Astrocyte (in vitro differentiated cells and primary cell): ENCODE measurements around the gene RALGPS1. TPM values are rescaled to one million over a fixed set of nuclear protein-coding genes. Genes with fewer than 3 reads are reported as not detected.

ENCODE experiments used
- DNase-seq: peaks from one replicate; pipeline ENCODE4 v3.0.0-alpha.2; 2010; ENCODE audit warnings: low read depth
- FAIRE-seq: peaks from 2 replicates; lab custom pipeline; 2011; peaks lifted over from hg19 to GRCh38; lab: Jason Lieb, UNC
- H2AFZ ChIP-seq: 2 replicates; pipeline ENCODE4 v1.6.0; 2012; ENCODE audit warnings: low read depth, low read length, inconsistent platforms
- H3K27ac ChIP-seq: 2 replicates; pipeline ENCODE4 v1.5.1; 2011; ENCODE audit warnings: low read depth, low read length, inconsistent platforms
- H3K27me3 ChIP-seq: 2 replicates; pipeline ENCODE4 v1.6.0; 2011; ENCODE audit warnings: low read length, inconsistent platforms; ENCODE audit not compliant: insufficient read depth
- H3K36me3 ChIP-seq: 2 replicates; pipeline ENCODE4 v1.5.1; 2011; ENCODE audit warnings: low read length, inconsistent platforms; ENCODE audit not compliant: insufficient read depth
- H3K4me1 ChIP-seq: 2 replicates; pipeline ENCODE4 v1.5.1; 2011; ENCODE audit warnings: low read length, inconsistent platforms; ENCODE audit not compliant: insufficient read depth
- H3K4me2 ChIP-seq: 2 replicates; pipeline ENCODE4 v1.6.0; 2012; ENCODE audit warnings: low read length, inconsistent platforms
- H3K4me3 ChIP-seq: 2 replicates; pipeline ENCODE4 v1.5.1; 2011; ENCODE audit warnings: low read depth, mild to moderate bottlenecking, low read length, inconsistent platforms; ENCODE audit not compliant: insufficient read depth
- H3K79me2 ChIP-seq: 2 replicates; pipeline ENCODE4 v1.6.0; 2012; ENCODE audit warnings: mild to moderate bottlenecking, low read length, inconsistent platforms; ENCODE audit not compliant: insufficient read depth
- H3K9ac ChIP-seq: 2 replicates; pipeline ENCODE4 v1.6.0; 2012; ENCODE audit warnings: mild to moderate bottlenecking, low read length, inconsistent platforms
- H3K9me3 ChIP-seq: 2 replicates; pipeline ENCODE4 v1.5.1; 2012; ENCODE audit warnings: low read depth, mild to moderate bottlenecking, low read length, inconsistent platforms; ENCODE audit not compliant: insufficient read depth
- H4K20me1 ChIP-seq: 2 replicates; pipeline ENCODE4 v1.6.0; 2012; ENCODE audit warnings: low read length, inconsistent platforms; ENCODE audit not compliant: insufficient read depth
- H3K27ac Mint-ChIP-seq: one replicate; pipeline ENCODE4 v1.8.0; 2021; ENCODE audit warnings: mild to moderate bottlenecking, mixed read lengths; ENCODE audit not compliant: unreplicated experiment
- H3K27me3 Mint-ChIP-seq: one replicate; pipeline ENCODE4 v1.8.0; 2021; ENCODE audit warnings: low read depth, mixed read lengths; ENCODE audit not compliant: unreplicated experiment
- H3K36me3 Mint-ChIP-seq: one replicate; pipeline ENCODE4 v1.8.0; 2021; ENCODE audit warnings: low read depth, mixed read lengths; ENCODE audit not compliant: unreplicated experiment
- H3K4me1 Mint-ChIP-seq: one replicate; pipeline ENCODE4 v1.8.0; 2021; ENCODE audit warnings: low read depth, mixed read lengths; ENCODE audit not compliant: unreplicated experiment
- H3K4me3 Mint-ChIP-seq: one replicate; pipeline ENCODE4 v1.8.0; 2021; ENCODE audit warnings: mild to moderate bottlenecking, moderate library complexity, mixed read lengths; ENCODE audit not compliant: unreplicated experiment
- H3K9me3 Mint-ChIP-seq: one replicate; pipeline ENCODE4 v1.8.0; 2021; ENCODE audit warnings: mild to moderate bottlenecking, mixed read lengths; ENCODE audit not compliant: unreplicated experiment
- EZH2 ChIP-seq: IDR thresholded peaks from 2 replicates; pipeline ENCODE4 v1.6.1; 2012; ENCODE audit warnings: mild to moderate bottlenecking, low read length, inconsistent platforms; ENCODE audit not compliant: insufficient read depth
- total RNA-seq: library from RNA; stranded (reverse); gene quantifications from 2 replicates; pipeline ENCODE4 v1.2.1, GENCODE V29; 2021
- TF ChIP-seq, protein P1 (sequence below): IDR thresholded peaks from 2 replicates; pipeline ENCODE4 v1.5.1; 2011; ENCODE audit warnings: low read depth, mild to moderate bottlenecking, inconsistent platforms, low read length, moderate library complexity; ENCODE audit not compliant: insufficient read depth

RALGPS1 gene
- total RNA-seq, 1 donor from 2014 or later: 2.8 TPM

GRCh38 chr9:127079446-127080140 is 165.0 kb downstream of the RALGPS1 start:
- Histone ChIP-seq H4K20me1 (no peaks in the 10 kb centered on the region), H3K9me3 (no peaks in the 10 kb centered on the region), H3K36me3 (no peaks in the 10 kb centered on the region), H3K27ac (no peak overlapping the region), H3K4me1 (no peaks in the 10 kb centered on the region), H3K9ac (no peak overlapping the region), H3K27me3 (peaks cover 9% of the 10 kb centered on the region), H2AFZ (no peak overlapping the region), H3K4me3 (no peak overlapping the region), H3K79me2 (no peaks in the 10 kb centered on the region), H3K4me2 (no peak overlapping the region)
- DNase-seq (no peak), FAIRE-seq (no peak)
- Mint-ChIP-seq H3K27ac (no peak overlapping the region), H3K4me1 (peaks cover 12% of the 10 kb centered on the region), H3K4me3 (no peak overlapping the region), H3K9me3 (no peaks in the 10 kb centered on the region), H3K36me3 (peaks cover 5% of the 10 kb centered on the region), H3K27me3 (peaks cover 18% of the 10 kb centered on the region)
- TF ChIP-seq, protein P1, sequence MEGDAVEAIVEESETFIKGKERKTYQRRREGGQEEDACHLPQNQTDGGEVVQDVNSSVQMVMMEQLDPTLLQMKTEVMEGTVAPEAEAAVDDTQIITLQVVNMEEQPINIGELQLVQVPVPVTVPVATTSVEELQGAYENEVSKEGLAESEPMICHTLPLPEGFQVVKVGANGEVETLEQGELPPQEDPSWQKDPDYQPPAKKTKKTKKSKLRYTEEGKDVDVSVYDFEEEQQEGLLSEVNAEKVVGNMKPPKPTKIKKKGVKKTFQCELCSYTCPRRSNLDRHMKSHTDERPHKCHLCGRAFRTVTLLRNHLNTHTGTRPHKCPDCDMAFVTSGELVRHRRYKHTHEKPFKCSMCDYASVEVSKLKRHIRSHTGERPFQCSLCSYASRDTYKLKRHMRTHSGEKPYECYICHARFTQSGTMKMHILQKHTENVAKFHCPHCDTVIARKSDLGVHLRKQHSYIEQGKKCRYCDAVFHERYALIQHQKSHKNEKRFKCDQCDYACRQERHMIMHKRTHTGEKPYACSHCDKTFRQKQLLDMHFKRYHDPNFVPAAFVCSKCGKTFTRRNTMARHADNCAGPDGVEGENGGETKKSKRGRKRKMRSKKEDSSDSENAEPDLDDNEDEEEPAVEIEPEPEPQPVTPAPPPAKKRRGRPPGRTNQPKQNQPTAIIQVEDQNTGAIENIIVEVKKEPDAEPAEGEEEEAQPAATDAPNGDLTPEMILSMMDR: no peak
- TF ChIP-seq EZH2: no peak

- peaks cover 28% of the 10 kb centered on the region for H3K27me3 ChIP-seq
- H3K4me3 ChIP-seq: no peak overlapping the region
- H3K9me3 ChIP-seq: no peaks in the 10 kb centered on the region
- no peak overlapping the region for H2AFZ ChIP-seq
- no peaks in the 10 kb centered on the region for H3K79me2 ChIP-seq
- DNase-seq: no peak
- H3K9ac ChIP-seq: no peak overlapping the region
- no peak for FAIRE-seq
- peaks cover 8% of the 10 kb centered on the region for H3K4me1 Mint-ChIP-seq
- peaks cover 26% of the 10 kb centered on the region for H3K27me3 Mint-ChIP-seq
- TF ChIP-seq EZH2: no peak
- TF ChIP-seq, protein P1: no peak
- no peaks in the 10 kb centered on the region for H3K9me3 Mint-ChIP-seq
- H3K36me3 ChIP-seq: no peaks in the 10 kb centered on the region
- H3K4me1 ChIP-seq: no peaks in the 10 kb centered on the region
- H3K4me3 Mint-ChIP-seq: no peak overlapping the region
- no peak overlapping the region for H3K4me2 ChIP-seq
- no peak overlapping the region for H3K27ac Mint-ChIP-seq
- peaks cover 5% of the 10 kb centered on the region for H3K36me3 Mint-ChIP-seq
- H4K20me1 ChIP-seq: no peaks in the 10 kb centered on the region
- no peak overlapping the region for H3K27ac ChIP-seq
These were observed 166.9 kb downstream of the RALGPS1 start for GRCh38 chr9:127081250-127082185.
